ENCODE results near the gene PLPPR1. TPM values are rescaled to one million over a fixed set of nuclear protein-coding genes. Genes with fewer than 3 reads are reported as not detected.
"Not testable (repeated sequence)": the region's sequence is repeated elsewhere in the genome, so short reads cannot be mapped to it uniquely, and the experiment has no call there.

The PLPPR1 gene
- total RNA-seq, 2 donors from 2014 or later = not detected

- DNase-seq (ENCODE audit: low spot score in 2 of 2) (no peak), ATAC-seq (no peak)
- no peaks in the 10 kb centered on the region for H3K36me3 Mint-ChIP-seq
Observed at GRCh38 chr9:101271102-101271501, 242.6 kb downstream of the PLPPR1 start.

GRCh38 chr9:101274971-101275768 is 246.6 kb downstream of the PLPPR1 start:
- Mint-ChIP-seq H3K27ac (no peak overlapping the region), H3K9me3 (peaks cover 0 to 4% of the 10 kb centered on the region in 2 donors), H3K36me3 (no peaks in the 10 kb centered on the region)
- ATAC-seq = no peak
- no peak for DNase-seq (ENCODE audit: low spot score in 2 of 2)

More at GRCh38 chr9:101271102-101271501, 242.6 kb downstream of the PLPPR1 start:
- H3K9me3 Mint-ChIP-seq = no peaks in the 10 kb centered on the region
- no peak overlapping the region for H3K27ac Mint-ChIP-seq

- DNase-seq (ENCODE audit: low spot score in 2 of 2) (no peak), ATAC-seq (no peak)
- Mint-ChIP-seq H3K9me3 (peaks cover 0 to 4% of the 10 kb centered on the region in 2 donors), H3K36me3 (no peaks in the 10 kb centered on the region), H3K27ac (no peak overlapping the region)
Observed at GRCh38 chr9:101275769-101276250, 247.3 kb downstream of the PLPPR1 start.

GRCh38 chr9:101291043-101291442 is 262.5 kb downstream of the PLPPR1 start:
- not testable (repeated sequence) for H3K27ac Mint-ChIP-seq; H3K36me3 Mint-ChIP-seq; ATAC-seq; DNase-seq (ENCODE audit: low spot score in 2 of 2); H3K9me3 Mint-ChIP-seq

GRCh38 chr9:101299901-101300300 is 271.4 kb downstream of the PLPPR1 start:
- H3K36me3 Mint-ChIP-seq = no peaks in the 10 kb centered on the region
- H3K9me3 Mint-ChIP-seq = no peaks in the 10 kb centered on the region
- H3K27ac Mint-ChIP-seq = no peak overlapping the region
- DNase-seq (ENCODE audit: low spot score in 2 of 2) = no peak
- ATAC-seq = no peak

- Mint-ChIP-seq H3K9me3 (no peaks in the 10 kb centered on the region), H3K27ac (no peak overlapping the region), H3K36me3 (no peaks in the 10 kb centered on the region)
- DNase-seq (ENCODE audit: low spot score in 2 of 2) (no peak), ATAC-seq (no peak)
Observed at GRCh38 chr9:101307051-101307450, 278.5 kb downstream of the PLPPR1 start.

- Mint-ChIP-seq H3K27ac (no peak overlapping the region), H3K36me3 (no peaks in the 10 kb centered on the region), H3K9me3 (no peaks in the 10 kb centered on the region)
- ATAC-seq = no peak
- no peak for DNase-seq (ENCODE audit: low spot score in 2 of 2)
Observed at GRCh38 chr9:101307524-101308213, 279.1 kb downstream of the PLPPR1 start.

- ATAC-seq (no peak), DNase-seq (ENCODE audit: low spot score in 2 of 2) (no peak)
- Mint-ChIP-seq H3K36me3 (no peaks in the 10 kb centered on the region), H3K9me3 (no peaks in the 10 kb centered on the region), H3K27ac (no peak overlapping the region)
Observed at GRCh38 chr9:101309139-101309538, 280.6 kb downstream of the PLPPR1 start.

- Mint-ChIP-seq H3K27ac (no peak overlapping the region), H3K36me3 (no peaks in the 10 kb centered on the region), H3K9me3 (no peaks in the 10 kb centered on the region)
- DNase-seq (ENCODE audit: low spot score in 2 of 2) (no peak), ATAC-seq (no peak)
Observed at GRCh38 chr9:101311191-101311590, 282.7 kb downstream of the PLPPR1 start.

GRCh38 chr9:101311758-101312420 is 283.4 kb downstream of the PLPPR1 start:
- no peaks in the 10 kb centered on the region for H3K36me3 Mint-ChIP-seq

GRCh38 chr9:101312661-101313060 is 284.1 kb downstream of the PLPPR1 start:
- DNase-seq (ENCODE audit: low spot score in 2 of 2) (no peak), ATAC-seq (no peak)
- no peaks in the 10 kb centered on the region for H3K9me3 Mint-ChIP-seq
- H3K36me3 Mint-ChIP-seq = no peaks in the 10 kb centered on the region
- H3K27ac Mint-ChIP-seq = no peak overlapping the region

More at GRCh38 chr9:101311758-101312420, 283.4 kb downstream of the PLPPR1 start:
- H3K9me3 Mint-ChIP-seq = no peaks in the 10 kb centered on the region
- H3K27ac Mint-ChIP-seq = no peak overlapping the region
- DNase-seq (ENCODE audit: low spot score in 2 of 2) (no peak), ATAC-seq (peak in 1 of 2 donors; percentile 75)

- DNase-seq (ENCODE audit: low spot score in 2 of 2) = no peak
- Mint-ChIP-seq H3K36me3 (no peaks in the 10 kb centered on the region), H3K27ac (no peak overlapping the region), H3K9me3 (no peaks in the 10 kb centered on the region)
- ATAC-seq = no peak
Observed at GRCh38 chr9:101315112-101315450, 286.6 kb downstream of the PLPPR1 start.

- Mint-ChIP-seq H3K36me3 (no peaks in the 10 kb centered on the region), H3K9me3 (no peaks in the 10 kb centered on the region), H3K27ac (no peak overlapping the region)
- DNase-seq (ENCODE audit: low spot score in 2 of 2) (no peak), ATAC-seq (no peak)
Observed at GRCh38 chr9:101317735-101318134, 289.2 kb downstream of the PLPPR1 start.

- Mint-ChIP-seq H3K9me3 (peaks cover 3 to 8% of the 10 kb centered on the region in 2 donors), H3K27ac (peak overlapping the region in 1 of 2 donors; percentile 37), H3K36me3 (peaks cover 0 to 9% of the 10 kb centered on the region in 2 donors)
- ATAC-seq (no peak), DNase-seq (ENCODE audit: low spot score in 2 of 2) (no peak)
Observed at GRCh38 chr9:101323129-101323528, 294.6 kb downstream of the PLPPR1 start.

GRCh38 chr9:101324245-101324804 is 295.8 kb downstream of the PLPPR1 start:
- Mint-ChIP-seq H3K27ac (no peak overlapping the region), H3K9me3 (peaks cover 3 to 8% of the 10 kb centered on the region in 2 donors), H3K36me3 (peaks cover 0 to 9% of the 10 kb centered on the region in 2 donors)
- DNase-seq (ENCODE audit: low spot score in 2 of 2) (no peak), ATAC-seq (no peak)

- Mint-ChIP-seq H3K27ac (no peak overlapping the region), H3K9me3 (peaks cover 3 to 8% of the 10 kb centered on the region in 2 donors), H3K36me3 (peaks cover 0 to 9% of the 10 kb centered on the region in 2 donors)
- DNase-seq (ENCODE audit: low spot score in 2 of 2) (no peak), ATAC-seq (no peak)
Observed at GRCh38 chr9:101325053-101325452, 296.5 kb downstream of the PLPPR1 start.

- ATAC-seq = no peak
- Mint-ChIP-seq H3K9me3 (peaks cover 3 to 8% of the 10 kb centered on the region in 2 donors), H3K27ac (no peak overlapping the region), H3K36me3 (peaks cover 0 to 9% of the 10 kb centered on the region in 2 donors)
- DNase-seq (ENCODE audit: low spot score in 2 of 2) = no peak
Observed at GRCh38 chr9:101326035-101326434, 297.5 kb downstream of the PLPPR1 start.

Data from activated naive CD4-positive, alpha-beta T cell treated with anti-CD3 and anti-CD28 coated beads, Interleukin-2, amount 50 U/mL, for 72 hours (primary cell).